ENCODE results near the gene SNX24.
"Not testable (repeated sequence)": the region's sequence is repeated elsewhere in the genome, so short reads cannot be mapped to it uniquely, and the experiment has no call there.

The SNX24 gene, protein sequence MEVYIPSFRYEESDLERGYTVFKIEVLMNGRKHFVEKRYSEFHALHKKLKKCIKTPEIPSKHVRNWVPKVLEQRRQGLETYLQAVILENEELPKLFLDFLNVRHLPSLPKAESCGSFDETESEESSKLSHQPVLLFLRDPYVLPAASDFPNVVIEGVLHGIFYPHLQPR

DNA sequence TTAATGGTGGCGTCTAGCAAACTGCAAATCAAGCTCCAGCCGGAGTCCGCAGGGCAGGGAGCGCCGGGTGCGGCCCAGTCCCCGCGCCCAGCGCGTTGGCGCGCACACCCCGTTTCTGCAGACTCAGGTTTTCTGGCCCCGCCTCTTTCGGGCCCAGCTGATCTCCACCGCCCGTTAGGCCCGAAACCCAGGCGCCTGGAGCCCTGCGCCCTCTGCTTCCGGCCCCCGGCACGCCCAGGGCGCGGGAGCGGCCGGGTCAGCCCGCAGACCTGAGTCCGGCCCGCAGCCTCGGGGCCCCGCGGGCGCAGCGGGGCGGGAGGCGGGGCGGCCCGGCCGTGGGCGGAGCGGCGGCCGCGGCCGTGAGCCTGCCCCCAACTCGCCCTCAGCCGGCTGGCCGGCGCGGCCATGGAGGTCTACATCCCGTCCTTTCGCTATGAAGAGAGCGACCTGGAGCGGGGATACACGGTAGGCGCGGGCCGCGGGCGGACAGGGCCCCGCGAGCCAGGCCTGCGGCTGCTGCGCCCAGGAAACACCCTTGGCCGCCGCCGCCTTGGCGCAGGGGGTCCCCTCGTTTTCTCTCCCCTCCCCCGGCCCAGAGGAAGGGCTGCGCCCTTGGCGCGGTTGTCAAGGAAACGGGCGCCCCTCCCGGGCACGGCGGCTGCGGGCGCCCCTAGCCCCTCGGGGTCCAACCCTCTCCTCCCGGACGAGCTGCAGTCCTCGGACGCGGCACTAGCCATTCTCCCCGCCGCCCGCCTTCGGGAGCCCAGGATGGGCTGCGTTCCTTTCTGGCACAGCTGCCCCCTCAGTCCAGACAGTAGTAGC lies at the start of gene SNX24:
Gene SNX24, plus strand, starts transcription at position 385 of the 822 bp plus-strand sequence. Its CDS starts 21 bp downstream, at position 406.
- peak; percentile 69 for DNase-seq

DNA sequence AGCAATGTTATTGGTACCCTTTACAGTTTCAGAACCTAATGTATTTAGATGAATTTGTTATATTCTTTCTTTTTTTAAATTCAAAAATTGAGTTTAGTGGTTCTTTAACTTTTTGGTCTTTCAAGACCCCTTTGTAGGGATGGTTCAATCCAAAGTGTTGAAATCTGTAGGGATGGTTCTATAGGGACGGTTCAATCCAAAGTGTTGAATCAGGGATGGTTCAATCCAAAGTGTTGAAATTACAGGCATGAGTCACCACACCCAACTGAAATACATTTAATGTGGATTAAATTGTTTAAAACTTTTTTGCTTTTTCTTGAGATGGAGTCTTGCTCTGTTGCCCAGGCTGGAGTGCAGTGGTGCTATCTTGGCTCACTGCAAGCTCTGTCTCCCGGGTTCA lies 39.9 kb upstream of the SNX24 start:
- no peak for DNase-seq

DNA sequence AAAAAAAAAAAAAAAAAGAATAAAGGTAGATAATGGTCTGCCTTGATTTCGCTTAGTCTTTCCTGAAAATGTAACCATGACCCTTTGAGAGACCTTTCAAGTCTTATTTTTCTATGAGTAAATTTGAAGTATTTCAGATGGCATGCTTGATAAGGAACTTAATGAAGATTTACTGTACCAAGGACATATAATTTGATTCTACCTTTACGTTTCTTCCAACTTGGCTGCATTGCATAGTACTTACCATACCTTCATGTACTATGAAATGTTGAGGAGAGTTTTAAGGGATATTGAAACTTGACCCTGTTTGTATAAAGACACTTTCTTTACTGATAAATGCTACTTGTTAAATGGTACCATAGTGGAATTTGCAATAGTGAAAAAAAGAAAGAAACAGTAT lies 35.0 kb upstream of the SNX24 start:
- no peak for DNase-seq

DNA sequence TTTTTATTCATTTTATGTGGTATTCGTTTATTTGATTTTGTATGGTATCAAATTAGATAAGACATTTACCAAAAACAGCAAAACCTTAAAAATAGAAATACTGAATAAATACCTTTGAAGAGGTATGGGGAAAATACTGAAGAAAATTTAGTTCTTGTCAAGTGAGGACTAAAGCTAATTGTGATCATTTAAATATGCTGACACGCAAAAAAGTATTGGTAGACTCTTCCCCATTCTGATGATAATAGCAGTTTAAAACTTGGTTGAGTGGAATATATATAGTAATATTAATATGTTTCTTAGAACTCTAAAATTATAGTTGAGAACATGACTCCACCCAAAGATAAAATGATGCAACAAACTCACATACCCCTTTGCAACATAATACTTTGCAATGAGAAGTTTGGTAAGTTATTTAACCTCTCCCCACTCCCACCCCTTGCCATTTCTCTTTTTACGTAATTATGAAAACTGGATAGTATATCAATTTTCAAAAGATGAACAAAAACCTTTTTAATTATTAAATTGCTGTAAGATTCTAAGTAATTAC lies 30.1 kb upstream of the SNX24 start:
- no peak for DNase-seq

DNA sequence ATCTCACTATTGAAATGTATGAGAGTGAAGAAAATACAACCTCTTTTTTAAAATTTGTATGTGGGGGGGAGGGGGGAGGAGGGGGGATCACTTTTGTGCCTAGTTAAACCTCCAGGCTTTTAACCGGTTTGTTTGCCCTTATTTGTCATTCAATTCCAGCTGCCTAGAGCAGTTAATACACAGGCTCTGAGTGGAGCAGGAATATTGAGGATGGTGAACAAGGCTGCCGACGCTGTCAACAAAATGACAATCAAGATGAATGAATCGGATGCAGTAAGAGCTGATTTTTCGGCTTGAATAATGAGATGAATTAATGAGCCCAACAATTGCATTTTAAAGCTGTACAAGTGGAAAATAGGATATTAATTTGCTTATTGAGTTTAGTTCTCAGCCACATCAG lies 28.7 kb upstream of the SNX24 start:
- no peak for DNase-seq

DNA sequence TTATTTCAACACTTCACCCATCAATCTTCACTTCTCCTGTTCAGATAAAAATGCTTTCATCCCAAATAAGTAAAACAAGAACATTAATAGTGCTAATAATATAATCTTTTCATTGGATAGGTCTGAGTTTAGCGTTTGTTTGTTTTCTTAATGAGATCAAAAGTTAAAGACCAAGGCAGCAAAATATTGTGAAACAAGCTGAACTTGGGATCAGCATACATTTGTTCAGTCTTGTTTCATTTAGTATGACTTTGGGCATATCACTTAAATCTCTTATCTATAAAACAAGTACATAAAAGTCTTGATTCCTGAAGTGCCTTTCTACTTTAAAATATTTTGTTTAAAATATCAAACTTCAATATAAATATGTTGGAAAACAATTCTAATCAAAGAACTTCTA lies 13.4 kb upstream of the SNX24 start:
- DNase-seq: no peak

DNA sequence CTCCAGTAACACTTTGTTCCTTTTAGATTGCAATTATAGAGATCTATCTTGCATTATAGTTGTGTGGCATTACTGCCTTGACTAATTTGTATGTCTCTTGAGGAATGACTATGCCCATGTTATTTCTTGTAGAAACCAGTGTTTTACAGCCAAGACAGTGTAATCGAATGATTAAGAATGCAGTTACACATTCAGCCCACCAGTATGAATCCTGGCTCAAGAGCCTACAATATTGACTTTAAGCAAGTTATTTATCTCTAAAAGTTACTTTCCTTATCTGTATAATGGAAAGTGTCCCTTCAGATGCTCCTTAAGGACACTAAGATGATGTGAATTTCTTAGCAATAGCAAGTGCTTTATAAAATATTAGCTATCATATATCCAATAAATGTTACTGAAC lies 9.7 kb upstream of the SNX24 start:
- no peak for DNase-seq

DNA sequence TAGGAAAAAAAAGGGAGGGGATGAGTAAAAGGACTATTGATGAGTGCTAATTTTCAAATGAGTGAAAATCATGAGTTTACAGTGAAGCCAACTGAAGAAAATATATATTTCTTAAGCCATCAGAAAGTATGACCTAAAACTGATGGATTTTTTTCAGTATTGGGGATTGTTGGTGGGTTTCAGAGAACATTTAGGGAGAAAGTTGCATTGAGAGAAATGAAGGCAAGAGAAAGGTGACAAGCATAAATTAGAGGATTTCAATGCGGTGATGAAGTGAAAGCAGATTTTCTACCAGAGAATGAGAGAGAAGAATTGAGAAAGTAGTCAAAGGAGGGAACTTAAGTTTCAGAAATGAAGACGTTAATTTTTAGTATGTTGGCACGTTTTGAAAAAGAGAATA lies 8.5 kb upstream of the SNX24 start:
- DNase-seq: no peak

DNA sequence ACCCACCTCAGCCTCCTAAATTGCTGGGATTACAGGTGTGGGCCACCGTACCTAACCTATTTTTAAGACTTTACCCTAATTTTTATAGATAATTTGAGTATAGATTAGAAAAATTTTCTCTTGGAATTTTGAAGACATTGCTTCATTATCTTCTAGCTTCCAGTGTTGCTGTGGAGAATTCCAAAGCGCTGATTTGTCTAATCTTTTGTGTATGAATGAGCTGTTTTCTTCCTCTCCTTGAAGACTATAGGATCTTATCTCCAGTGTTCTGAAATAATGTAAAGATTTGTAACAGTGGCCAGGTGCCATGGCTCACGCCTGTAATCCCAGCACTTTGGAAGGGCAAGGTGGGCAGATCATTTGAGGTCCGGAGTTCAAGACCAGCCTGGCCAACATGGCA lies 5.7 kb upstream of the SNX24 start:
- no peak for DNase-seq

DNA sequence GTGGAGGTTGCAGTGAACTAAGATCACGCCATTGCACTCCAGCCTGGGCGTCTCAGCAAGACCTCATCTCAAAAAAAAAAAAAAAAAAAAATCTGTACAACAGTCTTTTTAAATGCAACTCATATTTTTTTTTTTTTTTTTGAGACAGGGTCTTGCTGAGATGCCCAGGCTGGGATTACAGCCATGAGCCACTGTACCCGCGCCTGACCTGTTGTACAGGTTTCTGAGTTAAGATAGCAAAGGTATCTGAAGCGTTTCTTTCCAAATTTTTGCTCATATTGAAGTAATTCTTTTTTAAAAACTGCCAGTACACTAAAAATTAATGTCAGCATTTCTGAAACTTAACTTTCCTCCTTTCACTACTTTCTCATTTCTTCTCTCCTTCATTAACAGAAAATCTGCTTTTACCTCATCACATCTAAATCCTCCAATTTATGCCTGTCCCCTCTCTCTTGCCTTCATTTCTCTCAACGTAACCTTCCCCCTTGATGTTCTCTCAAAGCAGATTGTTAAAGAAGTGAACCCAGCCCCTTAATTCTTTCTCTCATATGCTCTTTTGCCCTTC lies 3.3 kb upstream of the SNX24 start:
- DNase-seq: no peak

DNA sequence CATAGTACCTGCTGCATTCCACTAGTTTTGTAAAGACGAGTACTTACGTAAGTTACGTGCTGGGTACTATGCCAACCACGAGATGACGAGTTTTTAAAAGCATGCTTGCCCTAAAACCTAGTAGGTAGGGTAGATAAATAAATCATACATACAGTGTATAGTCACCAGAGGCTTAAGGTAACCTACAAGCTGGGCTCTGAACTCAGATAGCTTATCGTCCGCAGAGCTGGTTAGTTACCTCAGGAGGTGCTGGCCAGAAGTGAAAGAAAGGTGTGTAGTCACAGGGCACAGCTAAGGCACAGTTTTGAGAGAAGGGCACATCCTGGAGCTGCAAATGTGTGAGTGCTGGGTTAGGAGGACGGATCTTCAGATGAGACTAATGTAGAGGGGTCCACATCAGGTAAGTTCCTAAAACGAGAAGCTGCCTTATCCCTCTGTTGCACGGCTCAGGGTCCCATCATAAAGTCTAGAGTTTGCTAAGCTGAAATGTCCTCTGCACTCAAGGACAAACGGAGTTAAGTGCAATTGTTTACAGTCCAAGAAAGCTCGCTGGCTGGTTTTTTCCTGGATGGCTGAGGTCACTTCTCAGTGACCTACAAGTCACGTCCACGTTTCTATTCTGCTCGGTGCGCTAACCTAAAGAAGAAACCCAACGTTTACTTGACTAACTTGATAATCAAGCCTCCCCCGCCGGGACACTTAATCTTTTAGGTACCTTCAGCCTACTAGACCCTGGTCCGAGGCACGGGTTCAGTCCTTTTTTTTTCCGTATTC lies 1.1 kb upstream of the SNX24 start:
- no peak for DNase-seq

DNA sequence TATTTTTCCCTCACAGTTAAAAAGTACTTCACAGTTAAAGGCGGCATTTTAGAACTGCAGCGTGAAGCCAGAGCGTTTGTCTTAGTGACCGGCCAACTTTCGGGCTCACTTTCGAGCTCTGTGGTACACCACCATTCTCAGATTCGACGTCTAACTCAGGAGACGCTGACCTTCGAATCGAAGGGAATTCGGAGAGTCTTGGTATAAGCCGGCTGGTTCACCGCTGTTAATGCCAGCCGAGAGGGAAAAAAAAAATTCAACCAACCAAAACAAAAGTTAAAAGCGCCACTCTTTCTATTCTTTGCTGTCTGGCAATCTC lies 544 bp upstream of the SNX24 start:
- no peak for DNase-seq

DNA sequence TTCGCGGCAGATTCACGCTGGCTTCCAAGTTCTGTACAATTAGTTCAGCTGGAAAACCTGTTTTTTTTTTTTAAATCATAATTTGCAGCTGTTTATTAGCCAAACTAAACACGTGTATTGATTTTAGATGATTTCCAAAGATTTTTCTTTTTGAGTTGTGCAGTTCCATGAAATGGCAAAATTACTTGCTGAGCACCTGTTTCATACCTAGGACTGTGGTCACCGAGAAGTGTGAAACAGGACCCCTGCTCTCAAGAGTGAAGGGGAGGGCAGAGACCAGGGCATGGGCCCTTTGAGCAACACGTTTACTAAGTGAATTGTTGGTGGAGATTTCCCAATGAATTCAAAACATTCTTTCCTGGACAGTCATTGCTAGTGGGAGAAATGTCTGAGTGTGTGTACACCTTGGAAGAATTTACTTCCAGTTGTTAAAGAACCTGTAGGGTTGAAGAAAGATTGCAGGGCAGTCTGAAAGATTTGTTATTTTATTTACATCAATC lies 688 bp downstream of the SNX24 start:
- no peak for DNase-seq

DNA sequence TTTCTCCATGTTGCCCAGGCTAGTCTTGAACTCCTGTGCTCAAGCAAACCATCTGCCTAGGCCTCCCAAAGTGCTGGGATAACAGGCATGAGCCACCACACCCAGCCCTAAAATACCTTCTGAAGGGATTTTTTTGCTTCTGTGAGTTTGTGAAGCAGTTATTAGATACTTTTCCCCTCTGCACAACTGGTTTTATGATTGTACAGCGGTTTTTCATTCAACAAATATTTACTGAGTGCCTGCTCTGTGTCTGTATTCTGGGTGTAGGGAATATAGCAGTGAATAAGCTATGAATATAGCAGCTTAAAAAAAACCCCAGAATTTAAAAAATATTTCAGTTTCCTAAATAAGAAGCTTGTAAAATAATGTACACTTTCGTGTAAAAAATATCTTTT lies 2.3 kb downstream of the SNX24 start:
- DNase-seq: no peak

DNA sequence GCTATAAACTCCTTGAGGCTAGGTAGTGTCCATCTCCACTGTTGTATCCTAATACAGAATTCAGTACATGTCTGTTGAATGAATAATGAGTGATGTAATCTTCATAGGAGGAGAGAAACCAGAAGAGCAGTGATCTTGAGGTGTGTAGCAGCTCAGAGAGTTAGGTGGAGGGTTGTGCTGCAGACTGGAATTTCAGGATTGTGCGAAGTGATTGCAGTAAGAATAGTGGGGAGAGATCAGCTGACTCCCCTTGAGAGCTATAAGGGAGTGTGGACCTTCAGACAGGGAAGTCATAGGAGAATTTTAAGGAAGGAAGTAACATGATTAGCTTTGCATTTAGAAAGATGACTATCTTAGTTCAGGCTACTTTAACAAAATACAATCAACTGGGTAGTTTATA lies 4.4 kb downstream of the SNX24 start:
- no peak for DNase-seq

DNA sequence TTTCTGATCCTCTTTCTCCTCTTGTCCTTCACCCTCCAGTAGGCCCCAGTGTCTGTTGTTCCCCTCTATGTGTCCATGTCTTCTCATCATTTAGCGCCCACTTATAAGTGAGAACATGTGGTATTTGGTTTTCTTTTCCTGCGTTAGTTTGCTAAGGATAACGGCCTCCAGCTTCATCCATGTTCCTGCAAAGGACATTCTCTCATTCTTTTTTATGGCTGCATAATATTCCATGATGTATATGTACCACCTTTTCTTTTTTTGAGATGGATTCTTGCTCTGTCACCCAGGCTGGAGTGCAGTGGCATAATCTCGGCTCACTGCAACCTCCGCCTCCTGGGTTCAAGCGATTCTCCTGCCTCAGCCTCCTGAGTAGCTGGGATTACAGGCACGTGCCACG lies 12.1 kb downstream of the SNX24 start:
- not testable (repeated sequence) for DNase-seq

DNA sequence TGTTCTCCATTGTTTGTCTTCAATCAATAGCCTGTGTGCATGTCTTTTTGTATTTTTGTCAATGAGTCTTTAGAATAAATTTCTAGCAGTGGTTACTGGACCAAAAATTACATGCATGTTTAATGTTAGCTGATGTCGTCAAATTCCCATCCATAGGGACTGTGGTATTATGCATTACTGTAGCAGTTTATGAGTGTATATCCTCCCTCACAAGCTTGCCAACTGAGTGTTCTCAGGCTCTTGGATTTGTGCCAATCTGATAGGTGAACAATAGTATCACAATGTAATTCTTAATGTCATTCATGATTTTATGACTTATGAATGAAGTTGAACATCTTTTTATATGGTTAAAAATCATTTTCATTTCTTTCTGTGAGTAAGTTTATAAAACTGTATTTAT lies 13.0 kb downstream of the SNX24 start:
- DNase-seq: no peak

DNA sequence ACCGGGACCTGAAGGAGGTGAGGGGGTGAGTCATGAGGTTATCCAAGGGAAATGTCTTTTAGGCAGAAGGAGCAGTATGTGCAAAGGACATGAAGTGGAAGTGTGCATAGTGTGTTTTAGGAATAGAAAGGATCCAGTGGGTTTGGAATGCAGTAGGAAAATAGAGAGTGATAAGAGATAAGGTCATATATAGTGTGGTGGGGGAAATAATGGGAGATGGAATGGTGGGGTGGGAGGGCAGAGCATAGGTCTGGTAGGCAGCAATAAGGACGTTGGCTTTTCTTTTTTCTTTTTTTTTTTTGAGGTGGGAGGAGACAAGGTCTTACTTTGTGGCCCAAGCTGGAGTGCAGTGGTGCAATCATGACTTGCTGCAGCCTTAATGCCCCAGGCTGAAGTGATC lies 17.8 kb downstream of the SNX24 start:
- DNase-seq: no peak

DNA sequence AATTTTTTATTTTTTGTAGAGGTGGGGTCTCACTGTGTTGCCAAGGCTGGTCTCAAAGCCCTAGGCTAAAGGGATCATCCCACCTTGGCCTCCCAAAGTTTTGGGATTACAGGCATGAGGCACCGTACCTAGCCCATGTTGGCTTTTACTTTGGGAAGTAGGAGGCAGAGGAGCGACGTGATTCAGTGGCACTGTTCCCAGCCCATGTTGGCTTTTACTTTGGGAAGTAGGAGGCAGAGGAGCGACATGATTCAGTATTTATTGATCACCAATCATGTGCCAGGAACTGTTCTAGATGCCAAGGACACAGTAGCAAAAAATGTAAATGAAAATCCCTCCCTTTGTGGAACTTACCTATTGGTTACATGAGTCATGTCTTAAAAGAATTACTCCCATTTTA lies 18.3 kb downstream of the SNX24 start:
- no peak for DNase-seq

DNA sequence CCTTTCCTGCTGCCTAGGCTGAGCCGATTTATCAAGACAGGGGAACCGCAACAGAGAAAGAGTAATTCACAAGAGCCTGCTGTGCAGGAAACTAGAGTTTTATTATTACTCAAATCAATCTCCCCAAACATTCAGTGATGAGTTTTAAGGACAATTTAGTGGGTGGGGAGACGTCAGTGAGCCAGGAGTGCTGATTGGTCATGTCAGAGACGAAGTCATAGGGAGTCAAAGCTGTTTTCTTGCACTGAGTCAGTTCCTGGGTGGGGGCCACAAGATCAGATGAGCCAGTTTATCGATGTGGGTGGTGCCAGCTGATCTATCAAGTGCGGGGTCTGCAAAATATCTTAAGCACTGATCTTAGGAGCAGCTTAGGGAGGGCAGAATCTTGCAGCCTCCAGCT lies 19.0 kb downstream of the SNX24 start:
- peak; percentile 31 for DNase-seq

DNA sequence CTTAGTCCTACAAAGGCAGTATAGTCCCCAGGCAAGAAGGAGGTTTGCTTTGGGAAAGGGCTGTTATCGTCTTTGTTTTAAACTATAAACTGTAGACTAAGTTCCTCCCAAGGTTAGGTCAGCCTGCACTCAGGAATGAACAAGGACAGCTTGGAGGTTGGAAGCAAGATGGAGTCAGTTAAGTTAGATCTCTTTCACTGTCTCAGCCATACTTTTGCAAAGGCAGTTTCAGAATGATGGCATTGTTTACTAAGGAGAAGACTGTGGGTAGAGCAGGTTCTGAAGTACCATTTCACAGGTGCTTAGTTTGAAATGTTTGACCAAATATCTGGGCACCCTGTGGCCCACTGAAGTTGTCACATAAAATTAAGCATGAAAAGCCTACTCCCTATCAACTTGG lies 19.4 kb downstream of the SNX24 start:
- no peak for DNase-seq

DNA sequence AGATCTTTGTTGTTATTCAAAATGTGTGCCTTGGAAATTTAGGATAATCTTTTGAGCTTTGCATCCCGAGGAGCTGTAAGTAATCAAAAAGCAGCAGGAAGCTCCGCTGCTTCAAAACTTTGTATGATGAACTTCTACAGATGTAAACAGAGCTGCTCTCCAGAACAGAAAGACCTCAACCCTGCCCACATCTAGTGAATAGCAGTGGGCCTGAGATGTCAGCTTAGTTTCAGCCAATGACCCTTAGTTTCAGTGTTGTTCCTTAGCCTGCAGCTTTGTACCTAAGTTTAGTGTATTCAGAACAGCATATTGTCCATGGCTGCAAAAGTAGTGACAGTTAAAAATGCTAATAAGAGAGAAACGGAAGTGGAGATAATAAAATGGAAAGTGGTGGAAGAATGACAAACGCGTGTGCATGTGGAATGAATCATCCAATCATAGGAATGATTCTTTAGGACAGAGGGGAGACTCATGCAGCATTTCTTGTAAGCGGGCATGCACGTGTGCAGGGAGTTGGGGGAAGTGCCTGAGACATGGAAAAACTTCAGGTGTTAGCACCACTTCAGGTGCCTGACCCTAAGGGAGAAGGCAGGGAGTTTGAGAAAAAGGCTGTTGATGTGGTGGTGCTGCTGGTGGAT lies 24.9 kb downstream of the SNX24 start:
- DNase-seq: no peak

DNA sequence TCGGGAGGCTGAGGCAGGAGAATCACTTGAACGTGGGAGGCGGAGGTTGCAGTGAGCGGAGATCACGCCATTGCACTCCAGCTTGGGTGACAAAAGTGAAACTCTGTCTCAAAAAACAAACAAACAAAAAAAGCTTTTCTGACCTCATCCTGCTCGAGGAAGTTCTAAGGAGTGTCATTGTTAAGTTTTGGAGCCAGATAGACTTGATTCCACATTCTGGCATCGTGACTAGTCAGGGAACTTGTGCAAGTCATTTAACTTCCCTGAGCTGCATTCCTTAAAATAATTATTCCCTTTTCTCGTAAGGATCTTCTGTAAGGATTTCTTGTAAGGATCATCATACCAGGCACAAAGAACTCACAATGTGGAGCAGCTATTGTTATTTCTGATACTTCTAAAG lies 26.2 kb downstream of the SNX24 start:
- no peak for DNase-seq
